Activated B cell treated with CpG ODN at 0.5 μM for 24 hours (primary cell): ENCODE data around the gene RBBP7. TPM values are rescaled to one million over a fixed set of nuclear protein-coding genes. Genes with fewer than 3 reads are reported as not detected.

Experiments
- ATAC-seq: fragments of 200-7000 bp; cut with Tn5 transposase; one replicate; pipeline ENCODE4 v1.10.0; 2021; ENCODE audit warnings: low read depth, mild to moderate bottlenecking, moderate library complexity
- CTCF ChIA-PET: fragments of 350-600 bp; sonication (Branson Sonifier 250); formaldehyde crosslinking; loops from one replicate; lab custom pipeline; 2021; ENCODE audit warnings: antibody characterized with exemption; lab: Charles Lee
- POLR2A ChIA-PET: fragments of 350-600 bp; sonication (Branson Sonifier 250); formaldehyde crosslinking; loops from one replicate; lab custom pipeline; 2021; ENCODE audit warnings: antibody characterized with exemption; lab: Charles Lee
- DNase-seq: peaks from one replicate; pipeline ENCODE4 v3.0.0; 2022
- H3K27ac Mint-ChIP-seq: one replicate; pipeline ENCODE4 v1.8.0; 2020; ENCODE audit warnings: mixed read lengths
- H3K27me3 Mint-ChIP-seq: one replicate; pipeline ENCODE4 v1.8.0; 2021; ENCODE audit warnings: mixed read lengths
- H3K36me3 Mint-ChIP-seq: one replicate; pipeline ENCODE4 v1.8.0; 2021; ENCODE audit warnings: low read depth, mixed read lengths
- H3K4me1 Mint-ChIP-seq: one replicate; pipeline ENCODE4 v1.8.0; 2021; ENCODE audit warnings: mixed read lengths
- H3K4me3 Mint-ChIP-seq: one replicate; pipeline ENCODE4 v1.8.0; 2020; ENCODE audit warnings: mild to moderate bottlenecking, mixed read lengths
- H3K9me3 Mint-ChIP-seq: one replicate; pipeline ENCODE4 v1.8.0; 2020; ENCODE audit warnings: mixed read lengths
- CTCF ChIP-seq: fragments of 200-600 bp; IDR thresholded peaks from one replicate; pipeline ENCODE4 v1.8.0; 2022; ENCODE audit warnings: antibody characterized with exemption, mild to moderate bottlenecking
- intact Hi-C: fragments of 100-400 bp; cut with micrococcal nuclease; formaldehyde crosslinking; loops from one replicate; pipeline ENCODE4 v1.15.1; 2024
- total RNA-seq: library from RNA; stranded (reverse); gene quantifications from 2 replicates; pipeline ENCODE4 v1.2.3, GENCODE V29; 2022

Gene RBBP7
- total RNA-seq, 1 donor from 2014 or later = 97.9 TPM

GRCh38 chrX:16828124-16828908, 41.8 kb downstream of the RBBP7 start:
- intact Hi-C loops = loop anchor here (5.0 kb wide), 1 partner anchor 764 kb away; no protein-coding TSS in a partner anchor
- POLR2A ChIA-PET = interaction anchor here (0.5 kb wide), 1 partner anchor 75 kb away, joined by 6 read pairs; no protein-coding TSS in a partner anchor
- H3K9me3 Mint-ChIP-seq = no peaks in the 10 kb centered on the region
- no peaks in the 10 kb centered on the region for H3K27me3 Mint-ChIP-seq
- ATAC-seq = no peak
- no peak for DNase-seq
- H3K4me3 Mint-ChIP-seq = no peak overlapping the region
- no peak overlapping the region for H3K27ac Mint-ChIP-seq
- no peak for TF ChIP-seq CTCF
- no peaks in the 10 kb centered on the region for H3K4me1 Mint-ChIP-seq
- peaks cover 48% of the 10 kb centered on the region for H3K36me3 Mint-ChIP-seq
- CTCF ChIA-PET = interaction anchor here (4.8 kb wide), 1 partner anchor 218 kb away, joined by 44 read pairs; no protein-coding TSS in a partner anchor

GRCh38 chrX:16827225-16827624, 42.9 kb downstream of the RBBP7 start:
- no peak overlapping the region for H3K4me3 Mint-ChIP-seq
- ChIA-PET POLR2A (interaction anchor here (0.5 to 0.6 kb wide), 2 partner anchors 76 to 110 kb away, joined by 6 to 7 read pairs; no protein-coding TSS in a partner anchor), CTCF (interaction anchor here (1.4 to 4.8 kb wide), 3 partner anchors 66 to 219 kb away, joined by 4 to 44 read pairs (median 7); no protein-coding TSS in a partner anchor)
- no peak for TF ChIP-seq CTCF
- H3K27ac Mint-ChIP-seq = no peak overlapping the region
- intact Hi-C loops = loop anchor here (2.0 to 5.0 kb wide), 2 partner anchors 58 to 765 kb away; no protein-coding TSS in a partner anchor
- H3K36me3 Mint-ChIP-seq = peaks cover 48% of the 10 kb centered on the region
- no peaks in the 10 kb centered on the region for H3K27me3 Mint-ChIP-seq
- H3K4me1 Mint-ChIP-seq = no peaks in the 10 kb centered on the region
- ATAC-seq = no peak
- DNase-seq = no peak
- no peaks in the 10 kb centered on the region for H3K9me3 Mint-ChIP-seq

- Mint-ChIP-seq H3K4me3 (no peak overlapping the region), H3K9me3 (no peaks in the 10 kb centered on the region), H3K4me1 (no peaks in the 10 kb centered on the region), H3K27me3 (no peaks in the 10 kb centered on the region), H3K27ac (no peak overlapping the region), H3K36me3 (peaks cover 44% of the 10 kb centered on the region)
- no peak for TF ChIP-seq CTCF
- intact Hi-C loops = loop anchor here (1.0 to 5.0 kb wide), 4 partner anchors 59 to 766 kb away; no protein-coding TSS in a partner anchor
- CTCF ChIA-PET = interaction anchor here (0.6 to 4.8 kb wide), 9 partner anchors 56 to 864 kb away, joined by 3 to 44 read pairs (median 4); no protein-coding TSS in a partner anchor
- no peak for ATAC-seq
- no peak for DNase-seq
- POLR2A ChIA-PET = interaction anchor here (0.6 kb wide), 1 partner anchor 16 kb away, joined by 5 read pairs; no protein-coding TSS in a partner anchor
Observed at GRCh38 chrX:16826207-16826606, 44.0 kb downstream of the RBBP7 start.

GRCh38 chrX:16825264-16826035, 44.7 kb downstream of the RBBP7 start:
- ATAC-seq = no peak
- intact Hi-C loops = loop anchor here (1.0 to 5.0 kb wide), 4 partner anchors 59 to 767 kb away; no protein-coding TSS in a partner anchor
- Mint-ChIP-seq H3K27me3 (no peaks in the 10 kb centered on the region), H3K4me3 (no peak overlapping the region), H3K27ac (no peak overlapping the region), H3K9me3 (no peaks in the 10 kb centered on the region), H3K4me1 (no peaks in the 10 kb centered on the region), H3K36me3 (peaks cover 43% of the 10 kb centered on the region)
- no peak for DNase-seq
- POLR2A ChIA-PET = interaction anchor here (0.7 kb wide), 1 partner anchor 221 kb away, joined by 4 read pairs; no protein-coding TSS in a partner anchor
- no peak for TF ChIP-seq CTCF
- CTCF ChIA-PET = interaction anchor here (1.0 to 4.8 kb wide), 6 partner anchors 58 to 865 kb away, joined by 3 to 44 read pairs (median 6); no protein-coding TSS in a partner anchor
